VCaP (cell line): ENCODE results near the gene H3-3A.

Experiments used
- H3K27ac ChIP-seq: fragments of 450-650 bp; 2 replicates; pipeline ENCODE4 v1.5.1; 2017
- CTCF ChIP-seq: fragments of 450-650 bp; conservative IDR thresholded peaks from 2 replicates; pipeline ENCODE4 v1.5.1; 2017; ENCODE audit warnings: mild to moderate bottlenecking, moderate library complexity

Gene H3-3A

GRCh38 chr1:226063224-226063976, 884 bp downstream of the H3-3A start:
- H3K27ac ChIP-seq, result peak overlapping the region; percentile 98
- TF ChIP-seq CTCF, result no peak

- peak overlapping the region; percentile 98 for H3K27ac ChIP-seq
- TF ChIP-seq CTCF, result peak; percentile 89
Observed at GRCh38 chr1:226063977-226064815, 1.7 kb downstream of the H3-3A start.

- TF ChIP-seq CTCF, result peak; percentile 70
- peak overlapping the region; percentile 98; the same call in 1 of the 2 replicates for H3K27ac ChIP-seq
Observed at GRCh38 chr1:226064816-226065248, 2.3 kb downstream of the H3-3A start.

GRCh38 chr1:226066415-226067078, 4.0 kb downstream of the H3-3A start:
- TF ChIP-seq CTCF, result no peak
- no peak overlapping the region for H3K27ac ChIP-seq

GRCh38 chr1:226069811-226070489, 7.4 kb downstream of the H3-3A start:
- TF ChIP-seq CTCF, result no peak

GRCh38 chr1:226072347-226072746, 9.8 kb downstream of the H3-3A start:
- no peak overlapping the region for H3K27ac ChIP-seq

More at GRCh38 chr1:226069811-226070489, 7.4 kb downstream of the H3-3A start:
- no peak overlapping the region for H3K27ac ChIP-seq

More at GRCh38 chr1:226072347-226072746, 9.8 kb downstream of the H3-3A start:
- no peak for TF ChIP-seq CTCF
